GM18873 (cell line): ENCODE results near the gene ACKR3.

Experiments used
- ATAC-seq: cut with Tn5 transposase; IDR thresholded peaks from one replicate; pipeline ENCODE4 v1.9.1; 2021; ENCODE audit warnings: mild to moderate bottlenecking, moderate library complexity, moderate number of reproducible peaks; ENCODE audit not compliant: unreplicated experiment, low FRiP score

Gene ACKR3

GRCh38 chr2:236566596-236566995 lies 3.0 kb upstream of the ACKR3 start:
- ATAC-seq = no peak

GRCh38 chr2:236568068-236568921 lies 1.3 kb upstream of the ACKR3 start:
- no peak for ATAC-seq

GRCh38 chr2:236568922-236569572 lies 578 bp upstream of the ACKR3 start:
- ATAC-seq = no peak

GRCh38 chr2:236570081-236570868 lies 650 bp downstream of the ACKR3 start:
- no peak for ATAC-seq

- no peak for ATAC-seq
These were observed 1.5 kb downstream of the ACKR3 start for GRCh38 chr2:236571145-236571544.

GRCh38 chr2:236572482-236572881 lies 2.9 kb downstream of the ACKR3 start:
- no peak for ATAC-seq

GRCh38 chr2:236573066-236573929 lies 3.7 kb downstream of the ACKR3 start:
- no peak for ATAC-seq

GRCh38 chr2:236574000-236574399 lies 4.4 kb downstream of the ACKR3 start:
- no peak for ATAC-seq

GRCh38 chr2:236574424-236575145 lies 5.0 kb downstream of the ACKR3 start:
- no peak for ATAC-seq

GRCh38 chr2:236575510-236575909 lies 5.9 kb downstream of the ACKR3 start:
- no peak for ATAC-seq

- ATAC-seq = no peak
These were observed 6.5 kb downstream of the ACKR3 start for GRCh38 chr2:236576087-236576486.

- ATAC-seq = no peak
These were observed 7.3 kb downstream of the ACKR3 start for GRCh38 chr2:236576953-236577352.

GRCh38 chr2:236577481-236578410 lies 8.1 kb downstream of the ACKR3 start:
- ATAC-seq = no peak

GRCh38 chr2:236578411-236578846 lies 8.8 kb downstream of the ACKR3 start:
- no peak for ATAC-seq

- ATAC-seq = no peak
These were observed 9.6 kb downstream of the ACKR3 start for GRCh38 chr2:236579048-236579745.

- ATAC-seq = no peak
These were observed 10.2 kb downstream of the ACKR3 start for GRCh38 chr2:236579746-236580315.

- no peak for ATAC-seq
These were observed 11.2 kb downstream of the ACKR3 start for GRCh38 chr2:236580746-236581355.
